ENCODE measurements around the gene NNT. TPM values are rescaled to one million over a fixed set of nuclear protein-coding genes. Genes with fewer than 3 reads are reported as not detected.
"Not testable (repeated sequence)": the region's sequence is repeated elsewhere in the genome, so short reads cannot be mapped to it uniquely, and the experiment has no call there.

The NNT gene
- total and polyA plus RNA-seq, 5 donors: 174 to 421 (median 399) TPM

DNA sequence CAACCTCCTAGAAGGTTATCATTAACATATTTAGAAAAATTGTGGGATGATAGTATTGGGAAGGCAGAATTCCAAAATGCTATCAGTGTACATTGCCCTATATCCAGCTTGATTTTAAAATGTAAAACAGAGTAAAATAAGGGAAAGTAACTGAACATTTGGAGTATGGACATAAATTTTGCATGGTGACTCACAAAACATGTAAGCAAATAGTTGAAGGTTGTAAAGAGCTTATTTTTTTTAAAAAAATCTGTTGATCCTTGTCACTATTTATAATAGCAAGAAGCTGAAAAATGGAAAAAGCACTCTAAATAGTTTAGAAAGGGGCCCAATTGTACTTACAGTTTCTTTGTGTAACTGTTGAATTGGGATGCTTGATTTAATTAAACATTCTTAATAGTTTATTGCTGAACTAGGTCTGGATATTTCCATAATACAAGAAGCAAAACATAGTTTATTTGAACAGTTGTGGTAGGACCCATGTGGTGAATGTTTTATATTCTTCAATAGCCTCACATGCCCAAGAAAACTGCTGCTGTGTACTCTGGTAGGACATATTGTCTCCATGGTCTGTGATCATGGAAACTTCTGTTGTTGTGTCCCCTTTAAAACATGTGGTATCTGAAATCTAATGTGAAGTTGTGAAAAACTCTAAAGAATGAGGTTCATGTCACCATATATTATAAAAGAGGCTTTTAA, 82.4 kb downstream of the NNT start:
- no peak for ATAC-seq
- Histone ChIP-seq H3K27ac (ENCODE audit: low read length) (no peak overlapping the region), H3K27me3 (ENCODE audit: control insufficient read depth, insufficient read depth) (no peaks in the 10 kb centered on the region), H3K9me3 (ENCODE audit: control insufficient read depth, low read length) (no peaks in the 10 kb centered on the region), H3K4me1 (ENCODE audit: control insufficient read depth, insufficient read depth, low read length) (peaks cover under 1% of the 10 kb centered on the region), H3K4me3 (ENCODE audit: low read length) (no peak overlapping the region)
- no peak for DNase-seq
- intact Hi-C loops (cut with DNase I): no loop called here

DNA sequence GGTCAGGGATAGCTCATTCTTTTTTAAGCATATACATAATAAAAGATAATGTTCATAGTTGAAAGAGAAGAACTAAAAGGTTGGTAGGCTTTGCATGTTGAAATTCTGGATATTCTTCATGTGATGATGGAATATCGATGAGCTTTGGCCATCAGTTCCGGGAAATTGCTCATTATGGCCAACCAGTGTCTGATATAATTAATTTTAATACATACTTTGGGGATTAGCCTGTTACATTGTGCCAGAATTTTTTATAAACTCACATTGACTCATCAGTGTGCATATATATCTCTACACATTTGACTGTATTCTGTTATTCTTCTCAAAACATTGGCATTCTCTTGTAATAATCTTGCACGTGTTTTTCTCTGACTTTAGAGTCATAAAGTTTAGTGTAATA, 84.3 kb downstream of the NNT start:
- ATAC-seq (no peak), DNase-seq (no peak)
- Histone ChIP-seq H3K9me3 (ENCODE audit: control insufficient read depth, low read length) (no peaks in the 10 kb centered on the region), H3K27me3 (ENCODE audit: control insufficient read depth, insufficient read depth) (no peaks in the 10 kb centered on the region), H3K4me1 (ENCODE audit: control insufficient read depth, insufficient read depth, low read length) (no peaks in the 10 kb centered on the region), H3K27ac (ENCODE audit: low read length) (no peak overlapping the region), H3K4me3 (ENCODE audit: low read length) (no peak overlapping the region)
- intact Hi-C loops (cut with DNase I): no loop called here
- WGBS: 91% methylated on average over 3 of the region's 3 CpGs

DNA sequence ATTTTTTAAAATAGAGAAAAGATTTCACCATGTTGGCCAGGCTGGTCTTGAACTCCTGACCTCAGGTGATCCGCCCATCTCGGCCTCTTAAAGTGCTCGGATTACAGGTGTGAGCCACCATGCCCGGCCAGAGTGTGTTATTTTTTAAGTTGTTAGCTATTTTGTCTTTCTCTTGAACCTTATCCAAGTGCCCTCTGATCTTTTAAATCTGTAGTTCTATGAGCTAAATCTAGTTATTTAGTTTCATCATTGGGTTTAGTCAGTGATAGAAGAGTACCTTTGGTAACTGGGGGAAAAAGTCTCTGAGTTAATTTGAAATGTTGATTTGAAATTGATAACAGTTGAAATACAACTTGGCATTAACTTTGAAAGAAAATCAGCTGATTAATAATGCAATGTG, 88.3 kb downstream of the NNT start:
- Histone ChIP-seq H3K9me3 (ENCODE audit: control insufficient read depth, low read length) (no peaks in the 10 kb centered on the region), H3K27ac (ENCODE audit: low read length) (no peak overlapping the region), H3K27me3 (ENCODE audit: control insufficient read depth, insufficient read depth) (no peaks in the 10 kb centered on the region), H3K4me1 (ENCODE audit: control insufficient read depth, insufficient read depth, low read length) (peaks cover 2% of the 10 kb centered on the region), H3K4me3 (ENCODE audit: low read length) (no peak overlapping the region)
- ATAC-seq: no peak
- no peak for DNase-seq
- intact Hi-C loops (cut with DNase I): no loop called here
- WGBS: 91% methylated on average over 4 of the region's 4 CpGs

DNA sequence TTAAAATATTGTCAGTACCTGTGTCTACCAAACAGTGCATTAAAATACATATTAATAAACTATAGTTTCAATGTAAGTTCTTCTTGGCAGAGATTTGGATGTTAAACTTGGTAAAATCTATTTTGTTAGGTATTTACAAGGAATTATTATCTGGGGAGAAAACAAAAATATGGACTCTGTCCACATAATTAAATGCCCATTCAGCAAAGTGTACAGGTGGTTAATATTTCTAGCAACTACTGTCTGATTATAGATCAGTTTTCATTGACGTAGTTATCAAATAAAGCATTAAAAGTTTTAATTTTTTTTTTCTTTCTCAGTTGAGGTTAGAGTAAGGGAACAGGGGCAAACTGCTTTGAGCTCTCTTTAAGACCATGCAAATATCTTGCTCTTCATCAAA, 88.9 kb downstream of the NNT start:
- H3K4me1 ChIP-seq (ENCODE audit: control insufficient read depth, insufficient read depth, low read length): peaks cover 2% of the 10 kb centered on the region
- no peaks in the 10 kb centered on the region for H3K9me3 ChIP-seq (ENCODE audit: control insufficient read depth, low read length)
- DNase-seq (no peak), ATAC-seq (no peak)
- intact Hi-C loops (cut with DNase I): no loop called here
- no peak overlapping the region for H3K4me3 ChIP-seq (ENCODE audit: low read length)
- no peak overlapping the region for H3K27ac ChIP-seq (ENCODE audit: low read length)
- WGBS: 89% methylated on average over 1 of the region's 1 CpG
- H3K27me3 ChIP-seq (ENCODE audit: control insufficient read depth, insufficient read depth): no peaks in the 10 kb centered on the region

DNA sequence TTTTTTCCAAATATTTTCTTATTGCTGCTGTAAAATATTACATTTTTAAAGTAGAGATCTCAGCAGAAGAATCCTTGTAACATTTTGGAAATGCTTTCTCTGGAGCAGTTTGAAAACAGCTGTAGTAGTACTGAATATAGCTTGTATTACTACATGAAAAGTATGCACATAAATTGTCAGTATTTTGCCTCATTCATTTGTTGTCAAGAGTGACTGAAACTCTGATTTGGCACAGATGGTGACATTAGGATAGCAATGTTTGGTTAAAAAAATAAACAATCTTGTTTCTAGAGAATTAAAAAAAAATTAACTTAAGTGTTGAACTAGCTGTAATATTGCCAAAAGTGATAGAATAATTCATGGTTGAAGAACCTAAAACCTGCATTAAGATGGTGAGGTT, 90.4 kb downstream of the NNT start:
- Histone ChIP-seq H3K27me3 (ENCODE audit: control insufficient read depth, insufficient read depth) (no peaks in the 10 kb centered on the region), H3K9me3 (ENCODE audit: control insufficient read depth, low read length) (no peaks in the 10 kb centered on the region), H3K27ac (ENCODE audit: low read length) (no peak overlapping the region), H3K4me1 (ENCODE audit: control insufficient read depth, insufficient read depth, low read length) (peaks cover 2% of the 10 kb centered on the region), H3K4me3 (ENCODE audit: low read length) (no peak overlapping the region)
- ATAC-seq (no peak), DNase-seq (no peak)
- intact Hi-C loops (cut with DNase I): no loop called here

DNA sequence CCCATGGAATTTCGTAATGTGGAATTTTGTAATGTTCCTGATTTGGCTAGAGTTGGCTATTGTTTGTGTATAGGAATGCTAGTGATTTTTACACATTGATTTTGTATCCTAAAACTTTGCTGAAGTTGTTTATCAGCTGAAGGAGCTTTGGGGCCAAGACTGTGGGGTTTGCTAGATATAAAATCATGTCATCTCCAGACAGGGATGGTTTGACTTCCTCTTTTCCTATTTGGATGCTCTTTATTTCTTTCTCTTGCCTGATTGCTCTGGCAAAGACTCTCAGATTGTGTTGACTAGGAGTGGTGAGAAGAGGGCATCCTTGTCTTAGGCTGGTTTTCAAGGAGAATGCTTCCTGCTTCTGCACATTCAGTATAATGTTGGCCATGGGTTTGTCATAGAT, 91.0 kb downstream of the NNT start:
- Histone ChIP-seq H3K9me3 (ENCODE audit: control insufficient read depth, low read length) (no peaks in the 10 kb centered on the region), H3K27ac (ENCODE audit: low read length) (no peak overlapping the region), H3K4me3 (ENCODE audit: low read length) (no peak overlapping the region), H3K27me3 (ENCODE audit: control insufficient read depth, insufficient read depth) (no peaks in the 10 kb centered on the region), H3K4me1 (ENCODE audit: control insufficient read depth, insufficient read depth, low read length) (peaks cover 2% of the 10 kb centered on the region)
- intact Hi-C loops (cut with DNase I): no loop called here
- WGBS: 93% methylated on average over 1 of the region's 1 CpG
- DNase-seq: no peak
- ATAC-seq: no peak

DNA sequence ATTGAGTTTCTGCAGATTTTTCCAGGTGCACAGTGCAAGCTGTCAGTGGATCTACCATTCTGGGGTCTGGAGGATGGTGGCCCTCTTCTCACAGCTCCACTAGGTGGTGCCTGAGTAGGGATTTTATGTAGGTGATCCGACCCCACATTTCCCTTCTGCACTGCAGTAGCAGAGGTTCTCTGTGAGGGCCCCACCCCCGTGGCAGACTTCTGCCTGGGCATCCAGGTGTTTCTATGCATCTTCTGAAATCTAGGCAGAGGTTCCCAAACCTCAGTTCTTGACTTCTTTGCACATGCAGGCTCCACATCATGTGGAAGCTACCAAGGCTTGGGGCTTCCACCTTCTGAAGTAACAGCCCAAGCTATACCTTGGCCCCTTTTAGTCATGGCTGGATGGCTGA, 93.5 kb downstream of the NNT start:
- H3K27me3 ChIP-seq (ENCODE audit: control insufficient read depth, insufficient read depth); intact Hi-C loops (cut with DNase I); DNase-seq; H3K4me3 ChIP-seq (ENCODE audit: low read length); ATAC-seq; H3K4me1 ChIP-seq (ENCODE audit: control insufficient read depth, insufficient read depth, low read length); H3K9me3 ChIP-seq (ENCODE audit: control insufficient read depth, low read length); H3K27ac ChIP-seq (ENCODE audit: low read length): not testable (repeated sequence)
- 96% methylated on average over 2 of the region's 2 CpGs for whole genome bisulfite sequencing

DNA sequence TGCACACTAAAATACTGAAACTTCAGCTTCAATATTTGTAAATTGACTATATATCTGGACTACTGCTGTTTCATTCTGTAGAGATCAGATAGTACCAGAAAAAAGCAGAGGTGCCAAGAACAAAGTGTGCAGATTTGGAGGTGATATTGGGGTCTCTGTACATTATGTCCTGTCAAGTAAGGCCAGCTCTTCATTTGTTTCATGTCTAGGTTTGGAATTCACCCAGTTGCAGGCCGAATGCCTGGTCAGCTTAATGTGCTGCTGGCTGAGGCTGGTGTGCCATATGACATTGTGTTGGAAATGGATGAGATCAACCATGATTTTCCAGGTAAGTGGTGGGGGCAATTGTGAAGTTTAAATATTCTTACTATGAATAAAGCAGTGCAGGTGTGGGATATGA, 96.9 kb downstream of the NNT start:
- no peak overlapping the region for H3K4me3 ChIP-seq (ENCODE audit: low read length)
- H3K4me1 ChIP-seq (ENCODE audit: control insufficient read depth, insufficient read depth, low read length): peaks cover 3% of the 10 kb centered on the region
- no peaks in the 10 kb centered on the region for H3K9me3 ChIP-seq (ENCODE audit: control insufficient read depth, low read length)
- DNase-seq (peak in 1 of 3 donors; percentile 47), ATAC-seq (peak; percentile 49 to 61)
- WGBS: 47% methylated on average over 1 of the region's 1 CpG
- H3K27me3 ChIP-seq (ENCODE audit: control insufficient read depth, insufficient read depth): no peaks in the 10 kb centered on the region
- H3K27ac ChIP-seq (ENCODE audit: low read length): peak overlapping the region; percentile 64
- intact Hi-C loops (cut with DNase I): no loop called here

DNA sequence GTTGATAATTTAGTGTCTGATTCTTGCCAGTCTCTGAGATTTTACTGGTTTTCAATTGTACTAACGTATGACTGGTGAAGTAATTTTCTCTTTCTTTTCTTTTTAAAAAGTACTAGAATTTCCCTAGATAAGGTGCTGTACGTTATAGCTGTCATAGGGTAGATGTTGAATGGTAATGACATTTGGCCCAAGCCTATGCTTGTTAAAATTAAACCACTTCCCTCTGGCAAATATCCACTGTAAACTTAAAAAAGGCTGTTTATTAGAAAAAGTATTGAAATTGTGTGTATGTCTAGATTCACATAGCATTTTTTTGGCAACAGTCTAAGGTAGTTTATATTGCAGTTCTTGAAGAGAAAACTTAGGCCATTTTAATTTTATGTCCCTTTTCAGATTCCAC, 97.6 kb downstream of the NNT start:
- no peak overlapping the region for H3K4me3 ChIP-seq (ENCODE audit: low read length)
- no peaks in the 10 kb centered on the region for H3K9me3 ChIP-seq (ENCODE audit: control insufficient read depth, low read length)
- ATAC-seq: no peak
- 75% methylated on average over 2 of the region's 2 CpGs for WGBS
- H3K4me1 ChIP-seq (ENCODE audit: control insufficient read depth, insufficient read depth, low read length): peaks cover 2% of the 10 kb centered on the region
- no peak overlapping the region for H3K27ac ChIP-seq (ENCODE audit: low read length)
- H3K27me3 ChIP-seq (ENCODE audit: control insufficient read depth, insufficient read depth): no peaks in the 10 kb centered on the region
- intact Hi-C loops (cut with DNase I): no loop called here
- DNase-seq: no peak

DNA sequence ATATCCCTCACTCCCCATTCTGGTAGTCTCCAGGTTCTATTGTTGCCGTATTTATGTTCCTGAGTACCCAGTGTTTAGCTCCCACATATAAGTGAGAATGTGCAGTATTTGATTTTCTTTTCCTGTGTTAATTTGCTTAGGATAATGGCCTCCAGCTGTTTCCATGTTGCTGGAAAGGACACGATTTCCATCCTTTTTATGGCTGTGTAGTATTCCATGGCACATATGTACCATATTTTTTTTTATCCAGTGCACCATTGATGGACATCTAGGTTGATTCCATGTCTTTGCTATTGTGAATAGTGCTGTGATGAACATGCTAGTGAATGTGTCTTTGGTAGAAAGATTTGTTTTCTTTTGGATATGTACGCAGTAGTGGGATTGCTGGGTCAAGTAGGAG, 98.2 kb downstream of the NNT start:
- Histone ChIP-seq H3K4me3 (ENCODE audit: low read length) (no peak overlapping the region), H3K27me3 (ENCODE audit: control insufficient read depth, insufficient read depth) (no peaks in the 10 kb centered on the region), H3K4me1 (ENCODE audit: control insufficient read depth, insufficient read depth, low read length) (peaks cover 2% of the 10 kb centered on the region), H3K27ac (ENCODE audit: low read length) (no peak overlapping the region), H3K9me3 (ENCODE audit: control insufficient read depth, low read length) (no peaks in the 10 kb centered on the region)
- no peak for ATAC-seq
- intact Hi-C loops (cut with DNase I): no loop called here
- DNase-seq: no peak
- 94% methylated on average over 3 of the region's 3 CpGs for WGBS

DNA sequence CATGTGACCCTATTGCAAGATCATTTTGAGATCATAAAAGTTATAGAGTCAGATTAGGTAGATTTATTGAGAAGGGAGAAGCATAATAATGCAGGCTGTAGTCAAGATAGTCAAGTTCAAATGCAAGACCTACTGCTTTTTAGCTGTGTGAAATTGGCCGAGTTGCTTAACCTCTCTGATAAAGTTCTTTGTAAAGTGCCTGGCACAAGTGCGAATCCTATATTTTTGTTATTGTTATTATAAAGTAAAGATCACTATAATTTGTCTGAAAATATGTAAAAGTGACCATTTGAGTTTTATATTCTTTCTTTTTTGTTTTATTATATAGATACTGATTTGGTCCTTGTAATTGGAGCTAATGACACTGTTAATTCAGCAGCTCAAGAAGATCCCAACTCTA, 99.3 kb downstream of the NNT start:
- Histone ChIP-seq H3K27me3 (ENCODE audit: control insufficient read depth, insufficient read depth) (no peaks in the 10 kb centered on the region), H3K4me1 (ENCODE audit: control insufficient read depth, insufficient read depth, low read length) (peaks cover 2% of the 10 kb centered on the region), H3K27ac (ENCODE audit: low read length) (no peak overlapping the region), H3K4me3 (ENCODE audit: low read length) (no peak overlapping the region), H3K9me3 (ENCODE audit: control insufficient read depth, low read length) (no peaks in the 10 kb centered on the region)
- no peak for DNase-seq
- WGBS: 99% methylated on average over 2 of the region's 2 CpGs
- ATAC-seq: no peak
- intact Hi-C loops (cut with DNase I): no loop called here

DNA sequence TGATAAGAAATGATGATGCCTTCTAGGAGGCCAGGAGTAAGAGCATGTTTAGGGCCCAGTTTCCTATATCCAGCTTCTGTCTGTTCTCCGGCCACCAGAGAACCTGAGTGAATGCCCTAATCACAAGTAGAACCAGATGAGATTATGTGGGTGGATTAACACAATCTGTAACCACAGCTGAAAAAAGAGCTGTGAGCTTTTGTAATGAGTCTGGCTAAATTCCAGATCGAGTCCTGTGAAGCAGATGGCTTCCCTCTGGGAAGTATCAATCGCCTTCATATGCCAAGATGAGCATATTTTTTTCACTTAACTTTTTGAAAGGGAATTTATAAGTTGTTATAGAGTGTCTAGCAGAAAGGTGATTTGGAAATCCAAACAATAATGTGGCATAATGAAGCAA, 99.8 kb downstream of the NNT start:
- H3K4me3 ChIP-seq (ENCODE audit: low read length): no peak overlapping the region
- no peak overlapping the region for H3K27ac ChIP-seq (ENCODE audit: low read length)
- intact Hi-C loops (cut with DNase I): no loop called here
- H3K4me1 ChIP-seq (ENCODE audit: control insufficient read depth, insufficient read depth, low read length): peaks cover 2% of the 10 kb centered on the region
- 42% methylated on average over 3 of the region's 3 CpGs for WGBS
- DNase-seq (no peak), ATAC-seq (no peak)
- no peaks in the 10 kb centered on the region for H3K27me3 ChIP-seq (ENCODE audit: control insufficient read depth, insufficient read depth)
- H3K9me3 ChIP-seq (ENCODE audit: control insufficient read depth, low read length): no peaks in the 10 kb centered on the region
